K562 (cell line): Measurements from ENCODE around the gene DDX51. TPM values are rescaled to one million over a fixed set of nuclear protein-coding genes. Genes with fewer than 3 reads are reported as not detected.

Experiments
- ATAC-seq: fragments of 200-7000 bp; cut with Tn5 transposase; 3 replicates; pipeline ENCODE4 v1.9.1; 2020; ENCODE audit warnings: moderate library complexity
- BruUV-seq: library from RNA; stranded (reverse); fragments of 400-500 nt; replicated peaks from 2 replicates; lab custom pipeline; 2021; lab: Mats Ljungman, UMichigan
- CTCF ChIA-PET: fragments of 300-600 bp; formaldehyde crosslinking; extraction: SDS; loops from one replicate; lab custom pipeline; 2021; ENCODE audit warnings: low intra/inter-chr PET ratio; lab: Yijun Ruan, JAX
- POLR2A ChIA-PET: fragments of 300-600, 350-650 bp; sonication (Branson Sonifier 250); formaldehyde crosslinking; extraction: SDS; loops from one replicate; lab custom pipeline; 2021; ENCODE audit warnings: antibody characterized with exemption, inconsistent platforms; lab: Yijun Ruan, JAX
- DNase-seq, 4 experiments: peaks; one replicate each; pipeline versions ENCODE4 v3.0.0 to v3.0.0-alpha.2; 2011 to 2018; ENCODE audit warnings: low spot score in 3 of 4, mixed read lengths in 3 of 4; ENCODE audit errors: extremely low read depth in 1 of 4
- FAIRE-seq: peaks from 2 replicates; lab custom pipeline; 2011; peaks lifted over from hg19 to GRCh38; lab: Jason Lieb, UNC
- H2AFZ ChIP-seq: 2 replicates; pipeline ENCODE4 v1.6.0; 2011; ENCODE audit warnings: low read depth, low read length, control low read depth, inconsistent platforms
- H3K27ac ChIP-seq: fragments of 200-600 bp; 3 replicates; pipeline ENCODE4 v1.8.0; 2011; ENCODE audit warnings: low read depth, mild to moderate bottlenecking, control low read depth, inconsistent platforms, low read length, moderate library complexity, mixed read lengths; ENCODE audit errors: extremely low read depth
- H3K27me3 ChIP-seq, 2 experiments: fragments of 300-600 bp in 1 of 2; 2 replicates in 1 of 2; 3 replicates in 1 of 2; pipeline versions ENCODE4 v1.6.0 to v1.8.0; 2011; ENCODE audit warnings: inconsistent platforms in 2 of 2, low read length in 2 of 2, mild to moderate bottlenecking in 1 of 2, mixed read lengths in 1 of 2, moderate library complexity in 1 of 2; ENCODE audit not compliant: control insufficient read depth in 2 of 2, insufficient read depth in 2 of 2
- H3K36me3 ChIP-seq: fragments of 300-600 bp; 3 replicates; pipeline ENCODE4 v1.8.0; 2011; ENCODE audit warnings: mild to moderate bottlenecking, low read length, inconsistent platforms; ENCODE audit not compliant: control insufficient read depth, insufficient read depth
- H3K4me1 ChIP-seq, 2 experiments: fragments of 200-600 bp in 1 of 2; replicated peaks in 1 of 2; 2 replicates in 1 of 2; 3 replicates in 1 of 2; pipeline versions ENCODE4 v1.5.1 to v1.8.0; 2011; ENCODE audit warnings: inconsistent platforms in 2 of 2, low read length in 2 of 2, mild to moderate bottlenecking in 1 of 2, mixed read lengths in 1 of 2, moderate library complexity in 1 of 2; ENCODE audit not compliant: control insufficient read depth in 2 of 2, insufficient read depth in 2 of 2
- H3K4me2 ChIP-seq: 2 replicates; pipeline ENCODE4 v1.6.1; 2011; ENCODE audit warnings: low read length, control low read depth, inconsistent platforms, mixed read lengths; ENCODE audit not compliant: insufficient read depth
- H3K4me3 ChIP-seq: fragments of 200-600 bp; sonication (generic), shearing (Covaris generic); 2 replicates; pipeline ENCODE4 v1.5.1; 2016; ENCODE audit warnings: control low read depth, inconsistent platforms
- H3K79me2 ChIP-seq: fragments of 200-600 bp; 3 replicates; pipeline ENCODE4 v1.8.0; 2011; ENCODE audit warnings: low read length, inconsistent platforms; ENCODE audit not compliant: control insufficient read depth, insufficient read depth
- H3K9ac ChIP-seq, 2 experiments: 2 replicates each; pipeline versions ENCODE4 v1.6.0 to v1.6.1; 2011; ENCODE audit warnings: low read depth in 2 of 2, low read length in 2 of 2, control low read depth in 1 of 2, inconsistent platforms in 1 of 2, mild to moderate bottlenecking in 1 of 2, mixed read lengths in 1 of 2; ENCODE audit not compliant: insufficient read depth in 1 of 2
- H3K9me1 ChIP-seq: one replicate; pipeline ENCODE4 v1.6.0; 2011; ENCODE audit warnings: inconsistent platforms, mild to moderate bottlenecking, low read length, moderate library complexity; ENCODE audit not compliant: control insufficient read depth, insufficient read depth
- H3K9me3 ChIP-seq: replicated peaks from 2 replicates; pipeline ENCODE4 v1.5.1; 2011; ENCODE audit warnings: low read depth, low read length, inconsistent platforms; ENCODE audit not compliant: control insufficient read depth, insufficient read depth
- H4K20me1 ChIP-seq: replicated peaks from 2 replicates; pipeline ENCODE4 v1.6.1; 2011; ENCODE audit warnings: low read length, inconsistent platforms, mixed read lengths; ENCODE audit not compliant: control insufficient read depth, insufficient read depth
- CC2D1A ChIP-seq: fragments of 450-650 bp; IDR thresholded peaks from 2 replicates; pipeline ENCODE4 v1.6.1; 2017; ENCODE audit warnings: mild to moderate bottlenecking
- CREM ChIP-seq: IDR thresholded peaks from 2 replicates; pipeline ENCODE4 v1.6.1; 2014; ENCODE audit warnings: antibody characterized with exemption, low read depth
- DIDO1 ChIP-seq: fragments of 450-650 bp; IDR thresholded peaks from 2 replicates; pipeline ENCODE4 v1.6.1; 2016; ENCODE audit warnings: low read depth, missing biosample characterization, missing genetic modification characterization
- FOS ChIP-seq: IDR thresholded peaks from 3 replicates; pipeline ENCODE4 v1.6.1; 2011; ENCODE audit not compliant: insufficient read length; ENCODE audit errors: extremely low read depth
- HDAC8 ChIP-seq: fragments of 450-650 bp; IDR thresholded peaks from 2 replicates; pipeline ENCODE4 v1.6.1; 2016; ENCODE audit warnings: mild to moderate bottlenecking, missing genetic modification characterization, moderate library complexity, missing compliant biosample characterization
- HNRNPLL ChIP-seq: fragments of 200-400 bp; formaldehyde crosslinking; IDR thresholded peaks from 2 replicates; pipeline ENCODE4 v1.6.1; 2017; ENCODE audit warnings: low read length, low read depth, mild to moderate bottlenecking; ENCODE audit not compliant: poor library complexity, severe bottlenecking
- POU5F1 ChIP-seq: fragments of 150-350 bp; IDR thresholded peaks from 2 replicates; pipeline ENCODE4 v1.6.1; 2014; ENCODE audit warnings: borderline replicate concordance, low read length, low read depth, mild to moderate bottlenecking; ENCODE audit not compliant: partially characterized antibody
- WGBS: fragments of 100-300 bp; shearing (Covaris generic); methylation state at CpG from one replicate; pipeline ENCODE4 v1.1.6; 2016; ENCODE audit warnings: low coverage, mixed read lengths; ENCODE audit not compliant: insufficient coverage; ENCODE audit errors: missing lambda C conversion rate; 5-methylcytosine and 5-hydroxymethylcytosine counted together
- in situ Hi-C: fragments of 300-500 bp; cut with MboI; formaldehyde crosslinking; loops from 4 replicates; pipeline ENCODE4 v1.15.0; 2018; ENCODE audit warnings: inconsistent platforms, mixed read lengths
- intact Hi-C: fragments of 100-400 bp; cut with micrococcal nuclease; formaldehyde crosslinking; loops from 2 replicates; pipeline ENCODE4 v1.14.2; 2022
- polyA plus RNA-seq, 8 experiments: library from polyadenylated mRNA; depleted of rRNA in 4 of 8; stranded (reverse) in 5 of 8; unstranded in 3 of 8; fragments of >200 nt; fragmentation: Nextera tagmentation in 2 of 8; fragmentation: Illumina TruSeq in 1 of 8; extraction: Ambion mirVana in 2 of 8; extraction: Trizol in 1 of 8; gene quantifications; 2 replicates each; pipeline versions ENCODE4 v1.2.1 to v1.2.3, GENCODE V29; 2011 to 2014; ENCODE audit warnings: inconsistent platforms in 1 of 8, missing spikeins in 1 of 8
- total RNA-seq, 7 experiments: library from RNA; depleted of rRNA in 6 of 7; stranded (reverse); fragments of >200 nt in 6 of 7; fragmentation: Illumina TruSeq in 2 of 7; extraction: Trizol in 2 of 7; gene quantifications; 2 replicates each; pipeline versions ENCODE4 v1.2.1 to v1.2.3, GENCODE V29; 2011 to 2021; ENCODE audit warnings: low replicate concordance in 1 of 7
- TF ChIP-seq, protein P1 (sequence below): fragments of 250-450 bp; sonication (Bioruptor Pico); IDR thresholded peaks from 2 replicates; pipeline ENCODE4 v1.8.0; 2022; ENCODE audit warnings: inconsistent platforms
- TF ChIP-seq, protein P2 (sequence below): sonication (generic); formaldehyde crosslinking; IDR thresholded peaks from 2 replicates; pipeline ENCODE4 v1.5.0; 2020; ENCODE audit warnings: missing genetic modification reagents

Gene DDX51
- total and polyA plus RNA-seq, 9 of the 15 experiments (the other 6 are each of a cell fraction or from before 2014, with no cell fraction given), result 1.1 to 35.9 (median 12.4) TPM

GRCh38 chr12:132143336-132144071, 615 bp downstream of the DDX51 start:
- Histone ChIP-seq H3K36me3 (peaks cover 75% of the 10 kb centered on the region; the same call in 2 of the 3 replicates), H3K9me1 (peaks cover 4% of the 10 kb centered on the region), H3K4me2 (peak overlapping the region; percentile 91), H3K4me1 (peaks cover 11 to 55% of the 10 kb centered on the region in 2 experiments; a peak in 4 of 5 replicates), H3K27ac (0 out of 3 replicates have a peak overlapping the region, but pooled peaks have one; percentile 33), H3K9me3 (no peaks in the 10 kb centered on the region), H3K4me3 (peak overlapping the region; percentile 99), H3K79me2 (peaks cover 58% of the 10 kb centered on the region), H3K27me3 (no peaks in the 10 kb centered on the region), H2AFZ (peak overlapping the region; percentile 16; the same call in 1 of the 2 replicates), H4K20me1 (no peaks in the 10 kb centered on the region), H3K9ac (peak overlapping the region; percentile 78 to 98)
- TSS peak; percentile 59 for BruUV-seq
- intact Hi-C loops (no loop called here), in situ Hi-C loops (no loop called here)
- peak; percentile 24; the same call in 1 of the 2 replicates for TF ChIP-seq CREM
- TF ChIP-seq DIDO1 (tag), result no peak
- TF ChIP-seq, protein P1, sequence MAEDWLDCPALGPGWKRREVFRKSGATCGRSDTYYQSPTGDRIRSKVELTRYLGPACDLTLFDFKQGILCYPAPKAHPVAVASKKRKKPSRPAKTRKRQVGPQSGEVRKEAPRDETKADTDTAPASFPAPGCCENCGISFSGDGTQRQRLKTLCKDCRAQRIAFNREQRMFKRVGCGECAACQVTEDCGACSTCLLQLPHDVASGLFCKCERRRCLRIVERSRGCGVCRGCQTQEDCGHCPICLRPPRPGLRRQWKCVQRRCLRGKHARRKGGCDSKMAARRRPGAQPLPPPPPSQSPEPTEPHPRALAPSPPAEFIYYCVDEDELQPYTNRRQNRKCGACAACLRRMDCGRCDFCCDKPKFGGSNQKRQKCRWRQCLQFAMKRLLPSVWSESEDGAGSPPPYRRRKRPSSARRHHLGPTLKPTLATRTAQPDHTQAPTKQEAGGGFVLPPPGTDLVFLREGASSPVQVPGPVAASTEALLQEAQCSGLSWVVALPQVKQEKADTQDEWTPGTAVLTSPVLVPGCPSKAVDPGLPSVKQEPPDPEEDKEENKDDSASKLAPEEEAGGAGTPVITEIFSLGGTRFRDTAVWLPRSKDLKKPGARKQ (CRISPR knock-in tag), result no peak
- TF ChIP-seq, protein P2, sequence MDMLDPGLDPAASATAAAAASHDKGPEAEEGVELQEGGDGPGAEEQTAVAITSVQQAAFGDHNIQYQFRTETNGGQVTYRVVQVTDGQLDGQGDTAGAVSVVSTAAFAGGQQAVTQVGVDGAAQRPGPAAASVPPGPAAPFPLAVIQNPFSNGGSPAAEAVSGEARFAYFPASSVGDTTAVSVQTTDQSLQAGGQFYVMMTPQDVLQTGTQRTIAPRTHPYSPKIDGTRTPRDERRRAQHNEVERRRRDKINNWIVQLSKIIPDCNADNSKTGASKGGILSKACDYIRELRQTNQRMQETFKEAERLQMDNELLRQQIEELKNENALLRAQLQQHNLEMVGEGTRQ (CRISPR knock-in tag), result 0 out of 2 replicates have a peak, but pooled peaks have one; percentile 27
- no peak for TF ChIP-seq FOS
- TF ChIP-seq POU5F1, result no peak
- no peak for TF ChIP-seq HDAC8 (tag)
- peak; percentile 26 for TF ChIP-seq HNRNPLL
- no peak for TF ChIP-seq CC2D1A
- DNase-seq (peak in 1 of 4 experiments; percentile 24), FAIRE-seq (no peak), ATAC-seq (peak; percentile 60)
- ChIA-PET POLR2A (interaction anchor here (1.6 kb wide), 1 partner anchor 37 kb away, joined by 3 read pairs; no protein-coding TSS in a partner anchor), CTCF (interaction anchor here (0.6 kb wide), 1 partner anchor 120 kb away, joined by 3 read pairs; no protein-coding TSS in a partner anchor)
- 3% methylated on average over 41 of the region's 82 CpGs for WGBS
